C4-2B (cell line): Measurements from ENCODE around the gene OAT.

Experiments used
- ZFX ChIP-seq: fragments of 450-650 bp; IDR thresholded peaks from 2 replicates; pipeline ENCODE4 v1.6.1; 2017
- TF ChIP-seq, protein P1 (sequence below): fragments of 450-650 bp; conservative IDR thresholded peaks from 2 replicates; pipeline ENCODE4 v1.5.1; 2017; ENCODE audit warnings: mild to moderate bottlenecking

GRCh38 chr10:124367414-124367813 lies 51.3 kb downstream of the OAT start:
- TF ChIP-seq, protein P1, sequence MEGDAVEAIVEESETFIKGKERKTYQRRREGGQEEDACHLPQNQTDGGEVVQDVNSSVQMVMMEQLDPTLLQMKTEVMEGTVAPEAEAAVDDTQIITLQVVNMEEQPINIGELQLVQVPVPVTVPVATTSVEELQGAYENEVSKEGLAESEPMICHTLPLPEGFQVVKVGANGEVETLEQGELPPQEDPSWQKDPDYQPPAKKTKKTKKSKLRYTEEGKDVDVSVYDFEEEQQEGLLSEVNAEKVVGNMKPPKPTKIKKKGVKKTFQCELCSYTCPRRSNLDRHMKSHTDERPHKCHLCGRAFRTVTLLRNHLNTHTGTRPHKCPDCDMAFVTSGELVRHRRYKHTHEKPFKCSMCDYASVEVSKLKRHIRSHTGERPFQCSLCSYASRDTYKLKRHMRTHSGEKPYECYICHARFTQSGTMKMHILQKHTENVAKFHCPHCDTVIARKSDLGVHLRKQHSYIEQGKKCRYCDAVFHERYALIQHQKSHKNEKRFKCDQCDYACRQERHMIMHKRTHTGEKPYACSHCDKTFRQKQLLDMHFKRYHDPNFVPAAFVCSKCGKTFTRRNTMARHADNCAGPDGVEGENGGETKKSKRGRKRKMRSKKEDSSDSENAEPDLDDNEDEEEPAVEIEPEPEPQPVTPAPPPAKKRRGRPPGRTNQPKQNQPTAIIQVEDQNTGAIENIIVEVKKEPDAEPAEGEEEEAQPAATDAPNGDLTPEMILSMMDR: no peak
- no peak for TF ChIP-seq ZFX
